Loucy (cell line): Measurements from ENCODE around the gene SDK1.

ENCODE experiments used
- H2AFZ ChIP-seq: fragments of 200-600 bp; sonication (generic); 2 replicates; pipeline ENCODE4 v1.6.0; 2016; ENCODE audit warnings: antibody characterized with exemption, mild to moderate bottlenecking, low read length, moderate library complexity
- H3F3A ChIP-seq: fragments of 200-600 bp; 2 replicates; pipeline ENCODE4 v1.6.0; 2016; ENCODE audit warnings: antibody characterized with exemption, low read depth, mild to moderate bottlenecking
- H3K27me3 ChIP-seq: fragments of 200-600 bp; sonication (generic); 2 replicates; pipeline ENCODE4 v1.6.1; 2014; ENCODE audit warnings: low read length, mild to moderate bottlenecking; ENCODE audit not compliant: insufficient read depth, poor library complexity, severe bottlenecking
- H3K36me3 ChIP-seq: fragments of 200-600 bp; sonication (generic); 2 replicates; pipeline ENCODE4 v1.6.1; 2016; ENCODE audit warnings: low read length; ENCODE audit not compliant: insufficient read depth
- H3K4me1 ChIP-seq: fragments of 200-600 bp; sonication (generic); 2 replicates; pipeline ENCODE4 v1.5.1; 2014; ENCODE audit warnings: low read length, mild to moderate bottlenecking; ENCODE audit not compliant: insufficient read depth, poor library complexity, severe bottlenecking
- H3K4me2 ChIP-seq: fragments of 200-600 bp; sonication (generic); 2 replicates; pipeline ENCODE4 v1.6.0; 2014; ENCODE audit warnings: antibody characterized with exemption, low read length, low read depth, mild to moderate bottlenecking; ENCODE audit not compliant: poor library complexity, severe bottlenecking
- H3K4me3 ChIP-seq: fragments of 200-600 bp; sonication (generic); 2 replicates; pipeline ENCODE4 v1.5.1; 2014; ENCODE audit warnings: low read length, mild to moderate bottlenecking, mixed read lengths; ENCODE audit not compliant: poor library complexity, severe bottlenecking
- H3K79me2 ChIP-seq: fragments of 200-600 bp; sonication (generic); 2 replicates; pipeline ENCODE4 v1.6.1; 2014; ENCODE audit warnings: low read length; ENCODE audit not compliant: insufficient read depth
- H3K9ac ChIP-seq: fragments of 200-600 bp; sonication (generic); 2 replicates; pipeline ENCODE4 v1.6.0; 2014; ENCODE audit warnings: mild to moderate bottlenecking, low read depth, low read length, moderate library complexity; ENCODE audit not compliant: poor library complexity, severe bottlenecking
- H3K9me2 ChIP-seq: fragments of 200-600 bp; sonication (generic); replicated peaks from 2 replicates; pipeline ENCODE4 v1.6.1; 2016; ENCODE audit warnings: low read depth, low read length, mixed read lengths
- H3K9me3 ChIP-seq: fragments of 200-600 bp; sonication (generic); 2 replicates; pipeline ENCODE4 v1.6.1; 2014; ENCODE audit warnings: mild to moderate bottlenecking, antibody characterized with exemption, low read length, low read depth; ENCODE audit not compliant: insufficient read depth
- H4K20me1 ChIP-seq: fragments of 200-600 bp; sonication (generic); 2 replicates; pipeline ENCODE4 v1.6.0; 2014; ENCODE audit warnings: antibody characterized with exemption, low read length, mild to moderate bottlenecking; ENCODE audit not compliant: insufficient read depth, poor library complexity, severe bottlenecking
- EZH2phosphoT487 ChIP-seq: fragments of 200-600 bp; IDR thresholded peaks from 2 replicates; pipeline ENCODE4 v1.6.1; 2018; ENCODE audit warnings: antibody characterized with exemption, mild to moderate bottlenecking, moderate library complexity, borderline replicate concordance
- TF ChIP-seq, protein P1 (sequence below): fragments of 200-600 bp; sonication (generic); conservative IDR thresholded peaks from 2 replicates; pipeline ENCODE4 v1.5.1; 2014; ENCODE audit warnings: mild to moderate bottlenecking, antibody characterized with exemption, low read length

SDK1 gene

DNA sequence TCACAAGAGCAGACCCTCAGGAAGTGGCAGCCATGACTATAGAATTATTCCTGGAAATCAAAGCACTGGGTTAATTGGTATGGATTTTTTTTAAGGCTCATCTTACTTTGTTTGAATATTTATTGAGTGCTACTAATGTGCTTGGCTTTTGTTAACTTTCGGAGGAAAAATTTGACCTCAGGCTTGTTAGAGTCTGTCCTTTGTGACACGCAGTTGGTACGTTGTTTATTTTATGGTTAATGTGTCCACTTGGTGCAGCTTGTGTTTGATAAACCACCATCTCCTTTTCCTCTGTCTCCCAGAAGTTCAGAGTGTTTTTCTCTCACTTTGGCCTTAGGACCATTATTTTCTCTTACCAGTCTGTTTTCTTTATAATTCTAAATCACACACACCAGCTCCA, 268.6 kb downstream of the SDK1 start:
- Histone ChIP-seq H2AFZ (no peak overlapping the region), H3K9me2 (no peaks in the 10 kb centered on the region), H3K36me3 (no peaks in the 10 kb centered on the region), H3K79me2 (no peaks in the 10 kb centered on the region), H3K27me3 (no peaks in the 10 kb centered on the region), H3K4me1 (no peaks in the 10 kb centered on the region), H3K9ac (no peak overlapping the region), H4K20me1 (no peaks in the 10 kb centered on the region), H3K9me3 (no peaks in the 10 kb centered on the region; the same call in 1 of the 2 replicates), H3F3A (no peaks in the 10 kb centered on the region), H3K4me2 (no peak overlapping the region), H3K4me3 (no peak overlapping the region)
- TF ChIP-seq, protein P1, sequence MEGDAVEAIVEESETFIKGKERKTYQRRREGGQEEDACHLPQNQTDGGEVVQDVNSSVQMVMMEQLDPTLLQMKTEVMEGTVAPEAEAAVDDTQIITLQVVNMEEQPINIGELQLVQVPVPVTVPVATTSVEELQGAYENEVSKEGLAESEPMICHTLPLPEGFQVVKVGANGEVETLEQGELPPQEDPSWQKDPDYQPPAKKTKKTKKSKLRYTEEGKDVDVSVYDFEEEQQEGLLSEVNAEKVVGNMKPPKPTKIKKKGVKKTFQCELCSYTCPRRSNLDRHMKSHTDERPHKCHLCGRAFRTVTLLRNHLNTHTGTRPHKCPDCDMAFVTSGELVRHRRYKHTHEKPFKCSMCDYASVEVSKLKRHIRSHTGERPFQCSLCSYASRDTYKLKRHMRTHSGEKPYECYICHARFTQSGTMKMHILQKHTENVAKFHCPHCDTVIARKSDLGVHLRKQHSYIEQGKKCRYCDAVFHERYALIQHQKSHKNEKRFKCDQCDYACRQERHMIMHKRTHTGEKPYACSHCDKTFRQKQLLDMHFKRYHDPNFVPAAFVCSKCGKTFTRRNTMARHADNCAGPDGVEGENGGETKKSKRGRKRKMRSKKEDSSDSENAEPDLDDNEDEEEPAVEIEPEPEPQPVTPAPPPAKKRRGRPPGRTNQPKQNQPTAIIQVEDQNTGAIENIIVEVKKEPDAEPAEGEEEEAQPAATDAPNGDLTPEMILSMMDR, result no peak
- TF ChIP-seq EZH2phosphoT487, result no peak

DNA sequence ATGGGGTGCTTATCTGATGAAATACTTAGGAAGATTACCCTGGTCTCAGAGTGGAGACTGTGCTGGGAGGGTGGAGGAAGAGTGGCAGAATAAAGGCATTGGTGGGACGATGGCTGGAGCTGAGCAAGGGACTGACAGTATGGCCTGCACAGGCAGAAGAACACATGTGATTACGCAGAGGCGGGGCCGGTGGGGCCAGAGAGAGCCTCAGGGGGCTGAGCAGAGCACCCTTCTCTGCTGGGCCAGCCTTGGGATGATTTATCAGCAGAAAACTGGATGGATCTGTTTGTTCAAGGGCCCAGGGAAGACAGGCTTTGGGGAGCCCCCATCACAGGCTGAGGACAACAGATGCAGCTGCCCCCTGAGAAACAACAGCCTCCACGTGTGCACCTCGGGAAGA, 272.1 kb downstream of the SDK1 start:
- Histone ChIP-seq H3K27me3 (no peaks in the 10 kb centered on the region), H3K9me2 (no peaks in the 10 kb centered on the region), H2AFZ (no peak overlapping the region), H3F3A (no peaks in the 10 kb centered on the region), H3K4me3 (no peak overlapping the region), H3K4me1 (no peaks in the 10 kb centered on the region), H3K79me2 (no peaks in the 10 kb centered on the region), H3K9ac (no peak overlapping the region), H3K36me3 (no peaks in the 10 kb centered on the region), H4K20me1 (no peaks in the 10 kb centered on the region), H3K4me2 (no peak overlapping the region), H3K9me3 (no peaks in the 10 kb centered on the region; the same call in 1 of the 2 replicates)
- no peak for TF ChIP-seq EZH2phosphoT487
- TF ChIP-seq, protein P1, result no peak

DNA sequence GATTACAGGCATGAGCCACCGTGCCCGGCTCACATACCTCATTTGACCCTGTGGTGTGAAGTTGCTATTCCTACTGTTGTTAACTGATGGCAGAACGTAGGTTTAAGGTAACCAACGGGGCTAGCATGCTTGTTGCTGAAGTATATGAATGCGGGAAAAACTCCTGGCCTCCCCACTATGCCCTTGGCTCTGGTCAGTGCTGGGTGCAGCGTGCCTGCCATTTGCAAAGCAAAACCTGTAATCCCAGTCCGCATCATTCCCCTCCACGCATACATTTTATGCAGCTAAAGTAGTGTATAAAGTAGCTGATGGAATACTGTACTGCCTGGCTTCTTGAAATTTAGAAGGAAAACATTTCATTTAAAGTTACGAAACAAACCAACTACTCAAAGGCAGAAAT, 273.3 kb downstream of the SDK1 start:
- TF ChIP-seq, protein P1, result no peak
- Histone ChIP-seq H3K79me2 (no peaks in the 10 kb centered on the region), H3K9me2 (no peaks in the 10 kb centered on the region), H2AFZ (no peak overlapping the region), H3K9ac (no peak overlapping the region), H3K4me3 (no peak overlapping the region), H4K20me1 (no peaks in the 10 kb centered on the region), H3F3A (no peaks in the 10 kb centered on the region), H3K4me2 (no peak overlapping the region), H3K36me3 (no peaks in the 10 kb centered on the region), H3K27me3 (no peaks in the 10 kb centered on the region), H3K9me3 (peaks cover 3% of the 10 kb centered on the region; the same call in 1 of the 2 replicates), H3K4me1 (no peaks in the 10 kb centered on the region)
